Hepatic stellate cell (primary cell): ENCODE results near the gene HIPK3.

ENCODE experiments used
- DNase-seq: peaks from one replicate; pipeline ENCODE4 v3.0.0; 2011; ENCODE audit warnings: low spot score

HIPK3 gene

GRCh38 chr11:33390944-33391892 is 134.0 kb downstream of the HIPK3 start:
- DNase-seq: no peak

GRCh38 chr11:33391893-33392251 is 134.7 kb downstream of the HIPK3 start:
- DNase-seq: no peak

GRCh38 chr11:33394431-33395109 is 137.4 kb downstream of the HIPK3 start:
- DNase-seq: no peak

- DNase-seq: no peak
These were observed 139.2 kb downstream of the HIPK3 start for GRCh38 chr11:33396361-33396760.

GRCh38 chr11:33399421-33399820 is 142.2 kb downstream of the HIPK3 start:
- DNase-seq: no peak

GRCh38 chr11:33402066-33402465 is 144.9 kb downstream of the HIPK3 start:
- no peak for DNase-seq

GRCh38 chr11:33403344-33403743 is 146.2 kb downstream of the HIPK3 start:
- no peak for DNase-seq

- no peak for DNase-seq
These were observed 148.8 kb downstream of the HIPK3 start for GRCh38 chr11:33405834-33406602.
